Upper lobe of left lung (tissue), 4 donors: ENCODE results near the gene USP4.

Experiments used
- POLR2AphosphoS5 ChIP-seq, 2 donors: sonication (generic); formaldehyde crosslinking; IDR thresholded peaks; one replicate each; pipeline ENCODE4 v1.5.1; 2017; ENCODE audit warnings: antibody characterized with exemption in 2 of 2
- TF ChIP-seq, protein P1 (sequence below), 6 experiments: fragments of 450-650 bp in 4 of 6; fragments of 200-600 bp in 2 of 6; sonication (generic) in 2 of 6; IDR thresholded peaks; one replicate each; pipeline ENCODE4 v1.5.1; 2016 to 2019; ENCODE audit warnings: antibody characterized with exemption in 6 of 6

DNA sequence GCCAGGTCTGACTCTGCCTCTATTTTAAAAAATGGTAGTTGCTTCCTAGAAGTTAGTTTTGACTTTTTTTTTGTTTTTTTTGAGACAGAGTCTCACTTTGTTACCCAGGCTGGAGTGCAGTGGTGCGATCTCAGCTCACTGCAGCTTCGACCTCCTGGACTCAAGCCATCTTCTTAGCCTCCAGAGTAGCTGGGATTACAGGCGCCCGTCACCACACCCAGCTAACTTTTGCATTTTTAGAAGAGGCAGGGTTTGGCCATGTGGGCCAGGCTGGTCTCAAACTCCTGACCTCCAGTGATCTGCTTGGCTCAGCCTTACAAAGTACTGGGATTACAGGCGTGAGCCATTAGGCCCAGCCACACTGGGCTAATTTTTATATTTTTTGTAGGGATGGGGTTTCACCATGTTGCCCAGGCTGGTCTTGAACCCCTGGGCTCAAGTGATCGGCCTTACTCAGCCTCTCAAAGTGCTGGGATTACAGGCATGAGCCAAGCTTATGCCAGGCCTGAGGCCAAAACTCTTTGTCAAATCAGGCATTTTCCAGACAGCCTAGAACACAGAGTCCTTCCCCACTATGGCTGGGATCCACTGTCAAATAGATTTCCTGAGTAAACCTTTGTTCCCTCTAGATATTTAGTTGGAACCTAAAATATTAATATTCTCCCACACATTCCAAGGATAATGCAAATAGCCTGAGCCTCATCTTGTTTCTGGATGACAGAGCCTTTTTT is 76.5 kb downstream of the USP4 start:
- TF ChIP-seq, protein P1, sequence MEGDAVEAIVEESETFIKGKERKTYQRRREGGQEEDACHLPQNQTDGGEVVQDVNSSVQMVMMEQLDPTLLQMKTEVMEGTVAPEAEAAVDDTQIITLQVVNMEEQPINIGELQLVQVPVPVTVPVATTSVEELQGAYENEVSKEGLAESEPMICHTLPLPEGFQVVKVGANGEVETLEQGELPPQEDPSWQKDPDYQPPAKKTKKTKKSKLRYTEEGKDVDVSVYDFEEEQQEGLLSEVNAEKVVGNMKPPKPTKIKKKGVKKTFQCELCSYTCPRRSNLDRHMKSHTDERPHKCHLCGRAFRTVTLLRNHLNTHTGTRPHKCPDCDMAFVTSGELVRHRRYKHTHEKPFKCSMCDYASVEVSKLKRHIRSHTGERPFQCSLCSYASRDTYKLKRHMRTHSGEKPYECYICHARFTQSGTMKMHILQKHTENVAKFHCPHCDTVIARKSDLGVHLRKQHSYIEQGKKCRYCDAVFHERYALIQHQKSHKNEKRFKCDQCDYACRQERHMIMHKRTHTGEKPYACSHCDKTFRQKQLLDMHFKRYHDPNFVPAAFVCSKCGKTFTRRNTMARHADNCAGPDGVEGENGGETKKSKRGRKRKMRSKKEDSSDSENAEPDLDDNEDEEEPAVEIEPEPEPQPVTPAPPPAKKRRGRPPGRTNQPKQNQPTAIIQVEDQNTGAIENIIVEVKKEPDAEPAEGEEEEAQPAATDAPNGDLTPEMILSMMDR (IDR thresholded peaks at IDR 0.05), result no peak
- TF ChIP-seq POLR2AphosphoS5 (IDR thresholded peaks at IDR 0.05), result no peak
